Chondrocyte (in vitro differentiated cells): Measurements from ENCODE around the gene PRKG2. TPM values are rescaled to one million over a fixed set of nuclear protein-coding genes. Genes with fewer than 3 reads are reported as not detected.

Source experiments
- DNase-seq: peaks from one replicate; pipeline ENCODE4 v3.0.0; 2021; ENCODE audit warnings: mixed read lengths, low spot score
- H3K27ac Mint-ChIP-seq: one replicate; pipeline ENCODE4 v1.8.0; 2021; ENCODE audit warnings: mild to moderate bottlenecking, moderate library complexity, mixed read lengths; ENCODE audit not compliant: unreplicated experiment
- H3K27me3 Mint-ChIP-seq: 2 replicates; pipeline ENCODE4 v1.8.0; 2021; ENCODE audit warnings: low read depth, mixed read lengths
- H3K36me3 Mint-ChIP-seq: 2 replicates; pipeline ENCODE4 v1.8.0; 2021; ENCODE audit warnings: low read depth, mixed read lengths
- H3K4me1 Mint-ChIP-seq: 2 replicates; pipeline ENCODE4 v1.8.0; 2021; ENCODE audit warnings: low read depth, mild to moderate bottlenecking, mixed read lengths
- H3K4me3 Mint-ChIP-seq: one replicate; pipeline ENCODE4 v1.8.0; 2021; ENCODE audit warnings: mild to moderate bottlenecking, moderate library complexity, mixed read lengths; ENCODE audit not compliant: unreplicated experiment
- H3K9me3 Mint-ChIP-seq: 2 replicates; pipeline ENCODE4 v1.8.0; 2021; ENCODE audit warnings: low read depth, mixed read lengths
- total RNA-seq: library from RNA; stranded (reverse); gene quantifications from 3 replicates; pipeline ENCODE4 v1.2.1, GENCODE V29; 2021
- TF ChIP-seq, protein P1 (sequence below): fragments of 200-600 bp; sonication (generic); IDR thresholded peaks from 2 replicates; pipeline ENCODE4 v1.5.0; 2021; ENCODE audit warnings: antibody characterized with exemption, mild to moderate bottlenecking, moderate library complexity

PRKG2 gene
- total RNA-seq, 1 donor from 2014 or later: not detected

DNA sequence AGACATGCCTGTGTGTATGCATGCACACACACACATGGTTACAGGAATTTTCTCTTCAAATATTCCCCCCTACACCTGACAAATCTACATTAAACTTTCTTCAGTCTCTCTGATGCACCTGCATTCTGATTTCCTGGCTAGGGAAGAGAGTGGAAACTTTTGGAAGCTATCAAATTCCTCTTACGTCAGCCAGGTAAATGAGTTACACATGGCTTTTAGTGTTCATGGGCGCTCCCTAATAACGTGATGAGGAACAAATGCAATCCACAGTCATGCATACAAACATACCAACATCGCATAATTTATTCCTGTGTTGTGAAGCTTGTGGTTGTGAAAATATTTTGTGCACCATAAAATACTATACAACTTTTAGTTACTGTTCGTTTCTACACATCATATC is 149.6 kb downstream of the PRKG2 start:
- Mint-ChIP-seq H3K27ac (no peak overlapping the region), H3K27me3 (peaks cover 33% of the 10 kb centered on the region), H3K36me3 (no peaks in the 10 kb centered on the region), H3K4me3 (no peak overlapping the region), H3K4me1 (no peaks in the 10 kb centered on the region), H3K9me3 (no peaks in the 10 kb centered on the region)
- TF ChIP-seq, protein P1, sequence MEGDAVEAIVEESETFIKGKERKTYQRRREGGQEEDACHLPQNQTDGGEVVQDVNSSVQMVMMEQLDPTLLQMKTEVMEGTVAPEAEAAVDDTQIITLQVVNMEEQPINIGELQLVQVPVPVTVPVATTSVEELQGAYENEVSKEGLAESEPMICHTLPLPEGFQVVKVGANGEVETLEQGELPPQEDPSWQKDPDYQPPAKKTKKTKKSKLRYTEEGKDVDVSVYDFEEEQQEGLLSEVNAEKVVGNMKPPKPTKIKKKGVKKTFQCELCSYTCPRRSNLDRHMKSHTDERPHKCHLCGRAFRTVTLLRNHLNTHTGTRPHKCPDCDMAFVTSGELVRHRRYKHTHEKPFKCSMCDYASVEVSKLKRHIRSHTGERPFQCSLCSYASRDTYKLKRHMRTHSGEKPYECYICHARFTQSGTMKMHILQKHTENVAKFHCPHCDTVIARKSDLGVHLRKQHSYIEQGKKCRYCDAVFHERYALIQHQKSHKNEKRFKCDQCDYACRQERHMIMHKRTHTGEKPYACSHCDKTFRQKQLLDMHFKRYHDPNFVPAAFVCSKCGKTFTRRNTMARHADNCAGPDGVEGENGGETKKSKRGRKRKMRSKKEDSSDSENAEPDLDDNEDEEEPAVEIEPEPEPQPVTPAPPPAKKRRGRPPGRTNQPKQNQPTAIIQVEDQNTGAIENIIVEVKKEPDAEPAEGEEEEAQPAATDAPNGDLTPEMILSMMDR: no peak
- no peak for DNase-seq

GRCh38 chr4:81062001-81062400 is 153.0 kb downstream of the PRKG2 start:
- DNase-seq: no peak
- H3K4me3 Mint-ChIP-seq: no peak overlapping the region
- TF ChIP-seq, protein P1: no peak
- H3K27me3 Mint-ChIP-seq: peaks cover 27% of the 10 kb centered on the region
- no peaks in the 10 kb centered on the region for H3K9me3 Mint-ChIP-seq
- H3K4me1 Mint-ChIP-seq: no peaks in the 10 kb centered on the region
- no peak overlapping the region for H3K27ac Mint-ChIP-seq
- H3K36me3 Mint-ChIP-seq: no peaks in the 10 kb centered on the region

- Mint-ChIP-seq H3K4me3 (no peak overlapping the region), H3K36me3 (no peaks in the 10 kb centered on the region), H3K27ac (no peak overlapping the region), H3K27me3 (peaks cover 22% of the 10 kb centered on the region), H3K9me3 (no peaks in the 10 kb centered on the region), H3K4me1 (no peaks in the 10 kb centered on the region)
- DNase-seq: no peak
- TF ChIP-seq, protein P1: no peak
Measured at GRCh38 chr4:81061344-81061730, 153.7 kb downstream of the PRKG2 start.

DNA sequence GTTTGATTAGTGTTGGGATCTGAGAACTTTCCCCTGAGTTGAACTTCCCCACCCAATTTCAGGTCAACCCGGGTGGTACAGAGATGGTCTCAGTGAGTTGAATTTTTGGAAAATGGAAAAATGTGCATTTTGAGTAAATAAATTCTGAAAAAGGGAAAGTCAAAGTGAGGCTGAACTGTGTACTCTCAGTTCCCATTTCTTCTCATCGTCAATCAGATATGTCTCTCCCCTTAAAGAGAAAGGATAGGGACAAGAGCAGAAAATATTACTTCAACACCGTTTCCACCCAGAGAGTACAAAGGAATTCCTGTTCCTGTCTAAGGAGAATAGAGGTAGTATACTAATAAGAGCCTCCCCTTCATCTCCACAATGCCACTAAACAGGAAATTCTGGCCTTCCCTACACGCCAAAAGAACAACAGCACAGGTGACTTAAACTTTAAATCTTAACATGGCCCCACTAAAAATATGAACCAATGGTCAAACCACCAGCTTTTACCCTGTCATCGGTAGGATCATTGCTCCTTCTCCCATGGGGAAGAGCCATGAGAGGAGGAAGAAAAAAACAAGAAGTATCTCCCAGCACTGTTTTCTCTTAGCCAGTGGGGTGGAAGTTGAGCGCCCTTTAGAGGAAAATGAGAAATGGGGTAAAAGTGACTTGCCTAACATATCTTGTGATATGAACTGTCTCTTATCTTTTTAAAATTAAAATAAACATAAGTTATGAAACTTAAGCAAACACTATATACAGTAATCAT is 154.3 kb downstream of the PRKG2 start:
- no peaks in the 10 kb centered on the region for H3K4me1 Mint-ChIP-seq
- H3K36me3 Mint-ChIP-seq: no peaks in the 10 kb centered on the region
- TF ChIP-seq, protein P1: no peak
- H3K4me3 Mint-ChIP-seq: no peak overlapping the region
- H3K9me3 Mint-ChIP-seq: no peaks in the 10 kb centered on the region
- no peak for DNase-seq
- H3K27ac Mint-ChIP-seq: no peak overlapping the region
- peaks cover 22% of the 10 kb centered on the region for H3K27me3 Mint-ChIP-seq

DNA sequence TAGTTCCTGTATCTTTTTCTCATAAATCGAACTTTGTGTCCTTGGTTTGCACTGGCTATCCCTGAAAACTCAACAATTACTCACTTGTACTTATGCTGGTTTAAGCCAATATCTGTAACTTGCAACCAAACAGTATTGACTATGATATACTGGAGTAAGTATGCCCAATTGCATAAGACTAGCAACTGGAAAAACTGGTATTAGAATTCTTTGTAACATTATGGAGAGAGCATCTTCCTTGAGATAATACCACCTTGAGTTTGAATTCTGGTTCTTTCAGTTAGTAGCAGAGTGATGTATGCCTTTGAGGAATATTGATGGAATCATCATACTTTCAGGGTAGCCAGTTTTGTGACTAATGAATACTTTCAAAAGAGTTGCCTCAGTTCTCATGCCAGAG is 156.4 kb downstream of the PRKG2 start:
- no peaks in the 10 kb centered on the region for H3K9me3 Mint-ChIP-seq
- H3K36me3 Mint-ChIP-seq: no peaks in the 10 kb centered on the region
- H3K27ac Mint-ChIP-seq: no peak overlapping the region
- no peak for DNase-seq
- peaks cover 24% of the 10 kb centered on the region for H3K27me3 Mint-ChIP-seq
- H3K4me3 Mint-ChIP-seq: no peak overlapping the region
- H3K4me1 Mint-ChIP-seq: no peaks in the 10 kb centered on the region
- TF ChIP-seq, protein P1: no peak
